Fibroblast of pulmonary artery (primary cell): ENCODE measurements around the gene OR10D3.
"Not testable (repeated sequence)": the region's sequence is repeated elsewhere in the genome, so short reads cannot be mapped to it uniquely, and the experiment has no call there.

ENCODE experiments used
- DNase-seq: peaks from one replicate; pipeline ENCODE4 v3.0.0-alpha.2; 2010; ENCODE audit warnings: low read depth
- H3K4me3 ChIP-seq: replicated peaks from 2 replicates; pipeline ENCODE4 v1.5.1; 2011; ENCODE audit warnings: low read depth, mild to moderate bottlenecking, control low read depth, low read length, moderate library complexity
- TF ChIP-seq, protein P1 (sequence below): IDR thresholded peaks from 2 replicates; pipeline ENCODE4 v1.5.1; 2011; ENCODE audit warnings: mild to moderate bottlenecking, control low read depth, low read length, inconsistent platforms; ENCODE audit errors: missing control alignments

Gene OR10D3

DNA sequence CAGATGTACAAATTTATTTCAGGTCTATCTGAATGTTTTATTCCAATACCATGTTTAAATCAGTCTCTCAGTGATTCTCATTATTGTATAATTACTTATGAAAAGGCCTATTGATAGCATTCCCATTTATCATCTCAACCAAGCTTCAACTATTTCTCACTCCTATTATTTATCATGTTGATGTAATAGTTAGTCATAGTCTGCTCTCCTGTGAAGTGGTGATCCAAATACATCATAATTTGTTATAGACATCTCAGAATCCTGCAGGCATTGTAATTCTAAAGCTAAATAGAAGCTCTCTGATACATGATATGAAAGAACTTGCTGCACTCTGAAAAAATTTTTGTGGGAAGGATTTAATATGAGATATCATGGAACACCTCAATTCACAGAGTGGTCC, 36.0 kb downstream of the OR10D3 start:
- DNase-seq: no peak
- no peak overlapping the region for H3K4me3 ChIP-seq

DNA sequence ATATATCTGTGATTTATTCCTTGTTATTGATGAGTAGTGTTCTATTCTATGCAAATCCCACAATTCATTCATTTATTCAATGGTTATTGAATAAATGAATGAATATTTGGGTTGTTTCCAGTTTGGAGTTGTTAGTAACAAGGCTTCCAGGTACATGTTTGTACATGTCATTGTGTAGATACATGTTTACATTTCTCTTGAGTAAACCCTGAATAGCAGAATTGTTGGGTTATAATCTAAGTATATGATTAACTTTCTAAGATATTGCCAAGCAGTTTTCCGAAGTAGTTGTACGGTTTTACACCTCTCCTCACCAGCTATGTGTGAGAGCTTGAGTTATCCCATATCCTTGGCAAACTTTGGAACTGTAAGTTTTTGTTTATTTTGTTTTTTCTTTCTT, 39.3 kb downstream of the OR10D3 start:
- TF ChIP-seq, protein P1, sequence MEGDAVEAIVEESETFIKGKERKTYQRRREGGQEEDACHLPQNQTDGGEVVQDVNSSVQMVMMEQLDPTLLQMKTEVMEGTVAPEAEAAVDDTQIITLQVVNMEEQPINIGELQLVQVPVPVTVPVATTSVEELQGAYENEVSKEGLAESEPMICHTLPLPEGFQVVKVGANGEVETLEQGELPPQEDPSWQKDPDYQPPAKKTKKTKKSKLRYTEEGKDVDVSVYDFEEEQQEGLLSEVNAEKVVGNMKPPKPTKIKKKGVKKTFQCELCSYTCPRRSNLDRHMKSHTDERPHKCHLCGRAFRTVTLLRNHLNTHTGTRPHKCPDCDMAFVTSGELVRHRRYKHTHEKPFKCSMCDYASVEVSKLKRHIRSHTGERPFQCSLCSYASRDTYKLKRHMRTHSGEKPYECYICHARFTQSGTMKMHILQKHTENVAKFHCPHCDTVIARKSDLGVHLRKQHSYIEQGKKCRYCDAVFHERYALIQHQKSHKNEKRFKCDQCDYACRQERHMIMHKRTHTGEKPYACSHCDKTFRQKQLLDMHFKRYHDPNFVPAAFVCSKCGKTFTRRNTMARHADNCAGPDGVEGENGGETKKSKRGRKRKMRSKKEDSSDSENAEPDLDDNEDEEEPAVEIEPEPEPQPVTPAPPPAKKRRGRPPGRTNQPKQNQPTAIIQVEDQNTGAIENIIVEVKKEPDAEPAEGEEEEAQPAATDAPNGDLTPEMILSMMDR: no peak
- DNase-seq: no peak
- H3K4me3 ChIP-seq: no peak overlapping the region

More for the DNA sequence above, 36.0 kb downstream of the OR10D3 start:
- TF ChIP-seq, protein P1: no peak

DNA sequence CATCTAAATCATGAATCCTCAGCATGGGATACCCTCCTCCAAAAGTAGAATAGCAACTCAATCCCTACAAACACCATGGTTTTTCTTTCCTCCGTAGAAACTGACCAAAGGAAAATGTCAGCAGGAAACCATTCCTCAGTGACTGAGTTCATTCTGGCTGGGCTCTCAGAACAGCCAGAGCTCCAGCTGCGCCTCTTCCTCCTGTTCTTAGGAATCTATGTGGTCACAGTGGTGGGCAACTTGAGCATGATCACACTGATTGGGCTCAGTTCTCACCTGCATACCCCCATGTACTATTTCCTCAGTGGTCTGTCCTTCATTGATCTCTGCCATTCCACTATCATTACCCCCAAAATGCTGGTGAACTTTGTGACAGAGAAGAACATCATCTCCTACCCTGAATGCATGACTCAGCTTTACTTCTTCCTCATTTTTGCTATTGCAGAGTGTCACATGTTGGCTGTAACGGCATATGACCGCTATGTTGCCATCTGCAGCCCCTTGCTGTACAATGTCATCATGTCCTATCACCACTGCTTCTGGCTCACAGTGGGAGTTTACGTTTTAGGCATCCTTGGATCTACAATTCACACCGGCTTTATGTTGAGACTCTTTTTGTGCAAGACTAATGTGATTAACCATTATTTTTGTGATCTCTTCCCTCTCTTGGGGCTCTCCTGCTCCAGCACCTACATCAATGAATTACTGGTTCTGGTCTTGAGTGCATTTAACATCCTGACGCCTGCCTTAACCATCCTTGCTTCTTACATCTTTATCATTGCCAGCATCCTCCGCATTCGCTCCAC, 41.7 kb downstream of the OR10D3 start:
- DNase-seq, H3K4me3 ChIP-seq: not testable (repeated sequence)

DNA sequence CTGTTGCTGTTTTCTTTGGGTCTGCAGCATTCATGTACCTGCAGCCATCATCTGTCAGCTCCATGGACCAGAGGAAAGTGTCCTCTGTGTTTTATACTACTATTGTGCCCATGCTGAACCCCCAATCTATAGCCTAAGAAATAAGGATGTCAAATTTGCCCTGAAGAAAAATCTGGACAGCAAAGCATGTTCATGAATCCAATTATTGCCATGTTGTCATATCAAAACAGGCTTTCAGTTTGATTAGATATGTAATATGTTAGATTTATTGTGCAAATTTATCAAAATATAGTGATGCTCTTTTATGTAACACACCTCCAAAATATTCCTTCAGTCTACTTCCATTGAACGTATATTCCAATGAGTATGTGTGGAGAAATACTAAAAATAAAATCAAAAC, 42.3 kb downstream of the OR10D3 start:
- DNase-seq: no peak
- no peak overlapping the region for H3K4me3 ChIP-seq
- TF ChIP-seq, protein P1: no peak

DNA sequence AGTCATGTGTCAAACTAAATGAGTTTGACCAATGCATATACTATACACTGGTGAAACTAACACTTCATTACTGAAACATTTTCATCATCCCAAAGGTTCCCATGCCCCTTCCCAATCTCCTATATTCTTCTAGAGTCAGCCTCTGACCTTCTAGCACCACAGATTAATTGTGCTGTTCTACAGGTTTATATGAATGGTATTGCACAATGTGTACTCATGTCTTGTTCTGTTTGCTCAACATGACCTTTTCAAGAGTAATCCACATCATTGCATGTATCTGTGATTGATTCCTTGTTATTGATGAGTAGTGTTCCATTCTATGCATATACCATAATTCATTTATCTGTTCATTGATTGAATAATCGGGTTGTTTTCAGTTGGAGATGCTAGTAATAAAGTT, 50.2 kb downstream of the OR10D3 start:
- no peak for DNase-seq
- TF ChIP-seq, protein P1: no peak
- no peak overlapping the region for H3K4me3 ChIP-seq
